HEK293 (cell line): Measurements from ENCODE around the gene DAG1.

Experiments
- HOXD13 ChIP-seq: sonication (generic); formaldehyde crosslinking; IDR thresholded peaks from 2 replicates; pipeline ENCODE4 v1.8.0; 2022; ENCODE audit warnings: missing genetic modification reagents, borderline replicate concordance
- KLF1 ChIP-seq: fragments of 450-650 bp; formaldehyde crosslinking; IDR thresholded peaks from 2 replicates; pipeline ENCODE4 v1.5.1; 2016; ENCODE audit warnings: missing biosample characterization, missing genetic modification characterization
- KLF8 ChIP-seq: fragments of 450-650 bp; formaldehyde crosslinking; IDR thresholded peaks from 2 replicates; pipeline ENCODE4 v1.5.1; 2016; ENCODE audit warnings: missing biosample characterization, missing genetic modification characterization
- SP7 ChIP-seq: fragments of 450-650 bp; formaldehyde crosslinking; IDR thresholded peaks from 2 replicates; pipeline ENCODE4 v1.5.1; 2016; ENCODE audit warnings: missing biosample characterization, missing genetic modification characterization
- ZFP69B ChIP-seq: fragments of 450-650 bp; formaldehyde crosslinking; IDR thresholded peaks from 2 replicates; pipeline ENCODE4 v1.5.1; 2016; ENCODE audit warnings: missing biosample characterization, missing genetic modification characterization
- ZIC2 ChIP-seq: fragments of 450-650 bp; formaldehyde crosslinking; IDR thresholded peaks from 2 replicates; pipeline ENCODE4 v1.5.1; 2016; ENCODE audit warnings: missing biosample characterization, missing genetic modification characterization
- ZNF112 ChIP-seq: fragments of 450-650 bp; formaldehyde crosslinking; IDR thresholded peaks from 2 replicates; pipeline ENCODE4 v1.5.0; 2017; ENCODE audit warnings: missing biosample characterization, missing genetic modification characterization
- ZNF133 ChIP-seq: fragments of 450-650 bp; formaldehyde crosslinking; IDR thresholded peaks from 2 replicates; pipeline ENCODE4 v1.5.1; 2016; ENCODE audit warnings: missing biosample characterization, missing genetic modification characterization
- ZNF155 ChIP-seq: fragments of 450-650 bp; formaldehyde crosslinking; IDR thresholded peaks from 2 replicates; pipeline ENCODE4 v1.5.1; 2016; ENCODE audit warnings: missing biosample characterization, missing genetic modification characterization
- ZNF202 ChIP-seq: fragments of 450-650 bp; formaldehyde crosslinking; IDR thresholded peaks from 2 replicates; pipeline ENCODE4 v1.5.1; 2016; ENCODE audit warnings: missing biosample characterization, missing genetic modification characterization, borderline replicate concordance
- ZNF335 ChIP-seq: fragments of 450-650 bp; formaldehyde crosslinking; conservative IDR thresholded peaks from 2 replicates; pipeline ENCODE4 v1.5.1; 2016; ENCODE audit warnings: missing biosample characterization, missing genetic modification characterization
- ZNF433 ChIP-seq: fragments of 450-650 bp; formaldehyde crosslinking; IDR thresholded peaks from 2 replicates; pipeline ENCODE4 v1.5.1; 2016; ENCODE audit warnings: missing biosample characterization, missing genetic modification characterization, low read depth
- ZNF501 ChIP-seq: fragments of 450-650 bp; formaldehyde crosslinking; IDR thresholded peaks from 2 replicates; pipeline ENCODE4 v1.5.1; 2016; ENCODE audit warnings: missing biosample characterization, missing genetic modification characterization
- ZNF560 ChIP-seq: fragments of 450-650 bp; formaldehyde crosslinking; IDR thresholded peaks from 2 replicates; pipeline ENCODE4 v1.5.1; 2017; ENCODE audit warnings: missing biosample characterization, missing genetic modification characterization, borderline replicate concordance
- ZNF561 ChIP-seq: fragments of 450-650 bp; IDR thresholded peaks from 2 replicates; pipeline ENCODE4 v1.5.1; 2018; ENCODE audit warnings: missing biosample characterization, missing genetic modification characterization, borderline replicate concordance
- ZNF585B ChIP-seq: fragments of 450-650 bp; formaldehyde crosslinking; IDR thresholded peaks from 2 replicates; pipeline ENCODE4 v1.5.1; 2016; ENCODE audit warnings: missing biosample characterization, missing genetic modification characterization
- ZNF664 ChIP-seq: fragments of 450-650 bp; formaldehyde crosslinking; IDR thresholded peaks from 2 replicates; pipeline ENCODE4 v1.5.1; 2016; ENCODE audit warnings: missing biosample characterization, missing genetic modification characterization
- ZNF707 ChIP-seq: fragments of 450-650 bp; formaldehyde crosslinking; IDR thresholded peaks from 2 replicates; pipeline ENCODE4 v1.5.1; 2016; ENCODE audit warnings: missing biosample characterization, missing genetic modification characterization
- ZNF76 ChIP-seq: fragments of 450-650 bp; formaldehyde crosslinking; IDR thresholded peaks from 2 replicates; pipeline ENCODE4; 2016; ENCODE audit warnings: low read depth, missing biosample characterization, missing genetic modification characterization, borderline replicate concordance
- ZNF791 ChIP-seq: fragments of 450-650 bp; formaldehyde crosslinking; IDR thresholded peaks from 2 replicates; pipeline ENCODE4 v1.5.1; 2016; ENCODE audit warnings: missing biosample characterization, missing genetic modification characterization
- ZNF792 ChIP-seq: fragments of 450-650 bp; formaldehyde crosslinking; IDR thresholded peaks from 2 replicates; pipeline ENCODE4 v1.5.1; 2016; ENCODE audit warnings: missing biosample characterization, missing genetic modification characterization
- ZSCAN30 ChIP-seq: fragments of 450-650 bp; IDR thresholded peaks from 2 replicates; pipeline ENCODE4 v1.5.1; 2018; ENCODE audit warnings: missing biosample characterization, mild to moderate bottlenecking, missing genetic modification characterization, moderate library complexity
- TF ChIP-seq, protein P1 (sequence below): fragments of 450-650 bp; formaldehyde crosslinking; IDR thresholded peaks from 2 replicates; pipeline ENCODE4 v1.5.1; 2016; ENCODE audit warnings: missing biosample characterization, missing genetic modification characterization
- TF ChIP-seq, protein P2 (sequence below): fragments of 450-650 bp; formaldehyde crosslinking; IDR thresholded peaks from 2 replicates; pipeline ENCODE4 v1.5.1; 2016; ENCODE audit warnings: missing biosample characterization, missing genetic modification characterization
- TF ChIP-seq, protein P3 (sequence below): fragments of 450-650 bp; formaldehyde crosslinking; optimal IDR thresholded peaks from 2 replicates; pipeline ENCODE3; 2016; ENCODE audit warnings: missing biosample characterization, mild to moderate bottlenecking, missing genetic modification characterization
- TF ChIP-seq, protein P4 (sequence below): fragments of 450-650 bp; formaldehyde crosslinking; IDR thresholded peaks from 2 replicates; pipeline ENCODE4 v1.5.1; 2016; ENCODE audit warnings: missing biosample characterization, missing genetic modification characterization
- TF ChIP-seq, protein P5 (sequence below): fragments of 450-650 bp; formaldehyde crosslinking; IDR thresholded peaks from 2 replicates; pipeline ENCODE4 v1.5.1; 2016; ENCODE audit warnings: missing biosample characterization, missing genetic modification characterization
- TF ChIP-seq, protein P6 (sequence below): fragments of 450-650 bp; formaldehyde crosslinking; IDR thresholded peaks from 2 replicates; pipeline ENCODE4 v1.5.1; 2016; ENCODE audit warnings: missing biosample characterization, missing genetic modification characterization, low read depth

DAG1 gene

DNA sequence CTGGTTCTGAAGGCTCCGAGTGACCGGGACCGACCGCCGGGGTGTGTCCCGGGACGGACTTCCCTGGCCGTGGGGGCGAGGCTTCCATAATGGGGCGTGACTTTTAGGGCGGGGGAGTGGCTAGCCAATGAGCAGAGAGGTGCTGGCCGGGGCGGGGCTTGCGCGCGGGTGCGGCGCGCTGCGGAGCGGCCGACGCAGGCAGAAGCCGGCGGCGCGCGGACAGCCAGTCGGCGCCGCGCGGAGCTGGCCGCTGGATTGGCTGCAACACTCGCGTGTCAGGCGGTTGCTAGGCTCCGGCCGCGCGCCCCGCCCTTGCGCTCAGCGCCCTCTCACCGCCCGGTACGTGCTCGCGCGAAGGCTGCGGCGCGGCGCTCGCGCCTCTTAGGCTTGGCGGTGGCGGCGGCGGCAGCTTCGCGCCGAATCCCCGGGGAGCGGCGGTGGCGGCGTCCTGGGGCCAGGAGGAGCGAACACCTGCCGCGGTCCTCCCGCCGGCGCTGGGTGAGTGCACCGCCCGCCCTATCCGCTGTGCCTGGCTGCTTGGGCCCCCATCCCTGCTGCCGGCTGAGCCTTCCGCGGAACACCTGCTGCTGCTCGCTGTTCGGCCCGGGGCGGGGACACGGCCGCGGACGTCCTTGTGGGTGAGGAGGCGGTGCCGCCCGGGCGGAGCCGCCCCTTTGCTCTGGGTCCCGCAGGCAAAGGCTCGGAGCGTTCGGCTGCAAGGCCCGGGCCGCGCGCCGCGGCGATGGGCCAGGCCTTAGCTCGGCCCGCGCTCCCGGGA, at the start of gene DAG1 (continued):
- TF ChIP-seq, protein P1, sequence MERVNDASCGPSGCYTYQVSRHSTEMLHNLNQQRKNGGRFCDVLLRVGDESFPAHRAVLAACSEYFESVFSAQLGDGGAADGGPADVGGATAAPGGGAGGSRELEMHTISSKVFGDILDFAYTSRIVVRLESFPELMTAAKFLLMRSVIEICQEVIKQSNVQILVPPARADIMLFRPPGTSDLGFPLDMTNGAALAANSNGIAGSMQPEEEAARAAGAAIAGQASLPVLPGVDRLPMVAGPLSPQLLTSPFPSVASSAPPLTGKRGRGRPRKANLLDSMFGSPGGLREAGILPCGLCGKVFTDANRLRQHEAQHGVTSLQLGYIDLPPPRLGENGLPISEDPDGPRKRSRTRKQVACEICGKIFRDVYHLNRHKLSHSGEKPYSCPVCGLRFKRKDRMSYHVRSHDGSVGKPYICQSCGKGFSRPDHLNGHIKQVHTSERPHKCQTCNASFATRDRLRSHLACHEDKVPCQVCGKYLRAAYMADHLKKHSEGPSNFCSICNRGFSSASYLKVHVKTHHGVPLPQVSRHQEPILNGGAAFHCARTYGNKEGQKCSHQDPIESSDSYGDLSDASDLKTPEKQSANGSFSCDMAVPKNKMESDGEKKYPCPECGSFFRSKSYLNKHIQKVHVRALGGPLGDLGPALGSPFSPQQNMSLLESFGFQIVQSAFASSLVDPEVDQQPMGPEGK (tag by site-specific recombination): peak; percentile 13
- no peak for TF ChIP-seq ZNF707 (tag by site-specific recombination)
- TF ChIP-seq, protein P2, sequence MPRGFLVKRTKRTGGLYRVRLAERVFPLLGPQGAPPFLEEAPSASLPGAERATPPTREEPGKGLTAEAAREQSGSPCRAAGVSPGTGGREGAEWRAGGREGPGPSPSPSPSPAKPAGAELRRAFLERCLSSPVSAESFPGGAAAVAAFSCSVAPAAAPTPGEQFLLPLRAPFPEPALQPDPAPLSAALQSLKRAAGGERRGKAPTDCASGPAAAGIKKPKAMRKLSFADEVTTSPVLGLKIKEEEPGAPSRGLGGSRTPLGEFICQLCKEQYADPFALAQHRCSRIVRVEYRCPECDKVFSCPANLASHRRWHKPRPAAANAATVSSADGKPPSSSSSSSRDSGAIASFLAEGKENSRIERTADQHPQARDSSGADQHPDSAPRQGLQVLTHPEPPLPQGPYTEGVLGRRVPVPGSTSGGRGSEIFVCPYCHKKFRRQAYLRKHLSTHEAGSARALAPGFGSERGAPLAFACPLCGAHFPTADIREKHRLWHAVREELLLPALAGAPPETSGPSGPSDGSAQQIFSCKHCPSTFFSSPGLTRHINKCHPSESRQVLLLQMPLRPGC: no peak
- TF ChIP-seq ZIC2 (tag by site-specific recombination): peak; percentile 84
- peak; percentile 9; the same call in 1 of the 2 replicates for TF ChIP-seq ZNF585B (tag by site-specific recombination)
- TF ChIP-seq ZNF112 (tag by site-specific recombination): no peak
- TF ChIP-seq KLF1: peak; percentile 66
- TF ChIP-seq ZSCAN30 (tag by site-specific recombination): peak; percentile 79; the same call in 1 of the 2 replicates
- 0 out of 2 replicates have a peak, but pooled peaks have one; percentile 66 for TF ChIP-seq ZNF561
- TF ChIP-seq ZFP69B (tag by site-specific recombination): peak; percentile 57; the same call in 1 of the 2 replicates
- TF ChIP-seq, protein P3, sequence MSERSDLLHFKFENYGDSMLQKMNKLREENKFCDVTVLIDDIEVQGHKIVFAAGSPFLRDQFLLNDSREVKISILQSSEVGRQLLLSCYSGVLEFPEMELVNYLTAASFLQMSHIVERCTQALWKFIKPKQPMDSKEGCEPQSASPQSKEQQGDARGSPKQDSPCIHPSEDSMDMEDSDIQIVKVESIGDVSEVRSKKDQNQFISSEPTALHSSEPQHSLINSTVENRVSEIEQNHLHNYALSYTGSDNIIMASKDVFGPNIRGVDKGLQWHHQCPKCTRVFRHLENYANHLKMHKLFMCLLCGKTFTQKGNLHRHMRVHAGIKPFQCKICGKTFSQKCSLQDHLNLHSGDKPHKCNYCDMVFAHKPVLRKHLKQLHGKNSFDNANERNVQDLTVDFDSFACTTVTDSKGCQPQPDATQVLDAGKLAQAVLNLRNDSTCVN (tag by site-specific recombination): peak; percentile 92
- TF ChIP-seq ZNF335 (tag by site-specific recombination): no peak
- TF ChIP-seq ZNF791 (tag by site-specific recombination): no peak
- peak; percentile 96 for TF ChIP-seq KLF8
- TF ChIP-seq, protein P4, sequence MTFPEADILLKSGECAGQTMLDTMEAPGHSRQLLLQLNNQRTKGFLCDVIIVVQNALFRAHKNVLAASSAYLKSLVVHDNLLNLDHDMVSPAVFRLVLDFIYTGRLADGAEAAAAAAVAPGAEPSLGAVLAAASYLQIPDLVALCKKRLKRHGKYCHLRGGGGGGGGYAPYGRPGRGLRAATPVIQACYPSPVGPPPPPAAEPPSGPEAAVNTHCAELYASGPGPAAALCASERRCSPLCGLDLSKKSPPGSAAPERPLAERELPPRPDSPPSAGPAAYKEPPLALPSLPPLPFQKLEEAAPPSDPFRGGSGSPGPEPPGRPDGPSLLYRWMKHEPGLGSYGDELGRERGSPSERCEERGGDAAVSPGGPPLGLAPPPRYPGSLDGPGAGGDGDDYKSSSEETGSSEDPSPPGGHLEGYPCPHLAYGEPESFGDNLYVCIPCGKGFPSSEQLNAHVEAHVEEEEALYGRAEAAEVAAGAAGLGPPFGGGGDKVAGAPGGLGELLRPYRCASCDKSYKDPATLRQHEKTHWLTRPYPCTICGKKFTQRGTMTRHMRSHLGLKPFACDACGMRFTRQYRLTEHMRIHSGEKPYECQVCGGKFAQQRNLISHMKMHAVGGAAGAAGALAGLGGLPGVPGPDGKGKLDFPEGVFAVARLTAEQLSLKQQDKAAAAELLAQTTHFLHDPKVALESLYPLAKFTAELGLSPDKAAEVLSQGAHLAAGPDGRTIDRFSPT (tag by site-specific recombination): peak; percentile 36; the same call in 1 of the 2 replicates
- TF ChIP-seq, protein P5, sequence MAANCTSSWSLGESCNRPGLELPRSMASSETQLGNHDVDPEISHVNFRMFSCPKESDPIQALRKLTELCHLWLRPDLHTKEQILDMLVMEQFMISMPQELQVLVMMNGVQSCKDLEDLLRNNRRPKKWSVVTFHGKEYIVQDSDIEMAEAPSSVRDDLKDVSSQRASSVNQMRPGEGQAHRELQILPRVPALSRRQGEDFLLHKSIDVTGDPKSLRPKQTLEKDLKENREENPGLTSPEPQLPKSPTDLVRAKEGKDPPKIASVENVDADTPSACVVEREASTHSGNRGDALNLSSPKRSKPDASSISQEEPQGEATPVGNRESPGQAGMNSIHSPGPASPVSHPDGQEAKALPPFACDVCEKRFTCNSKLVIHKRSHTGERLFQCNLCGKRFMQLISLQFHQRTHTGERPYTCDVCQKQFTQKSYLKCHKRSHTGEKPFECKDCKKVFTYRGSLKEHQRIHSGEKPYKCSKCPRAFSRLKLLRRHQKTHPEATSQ (tag by site-specific recombination): peak; percentile 75; the same call in 1 of the 2 replicates
- peak; percentile 44 for TF ChIP-seq SP7
- TF ChIP-seq ZNF664 (tag by site-specific recombination): no peak
- TF ChIP-seq HOXD13: no peak
- TF ChIP-seq ZNF792 (tag by site-specific recombination): no peak
- no peak for TF ChIP-seq ZNF202 (tag by site-specific recombination)
- TF ChIP-seq ZNF501 (tag by site-specific recombination): no peak
- TF ChIP-seq, protein P6, sequence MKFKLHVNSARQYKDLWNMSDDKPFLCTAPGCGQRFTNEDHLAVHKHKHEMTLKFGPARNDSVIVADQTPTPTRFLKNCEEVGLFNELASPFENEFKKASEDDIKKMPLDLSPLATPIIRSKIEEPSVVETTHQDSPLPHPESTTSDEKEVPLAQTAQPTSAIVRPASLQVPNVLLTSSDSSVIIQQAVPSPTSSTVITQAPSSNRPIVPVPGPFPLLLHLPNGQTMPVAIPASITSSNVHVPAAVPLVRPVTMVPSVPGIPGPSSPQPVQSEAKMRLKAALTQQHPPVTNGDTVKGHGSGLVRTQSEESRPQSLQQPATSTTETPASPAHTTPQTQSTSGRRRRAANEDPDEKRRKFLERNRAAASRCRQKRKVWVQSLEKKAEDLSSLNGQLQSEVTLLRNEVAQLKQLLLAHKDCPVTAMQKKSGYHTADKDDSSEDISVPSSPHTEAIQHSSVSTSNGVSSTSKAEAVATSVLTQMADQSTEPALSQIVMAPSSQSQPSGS (tag by site-specific recombination): no peak
- no peak for TF ChIP-seq ZNF433 (tag by site-specific recombination)
- TF ChIP-seq ZNF560 (tag by site-specific recombination): no peak
- no peak for TF ChIP-seq ZNF133 (tag by site-specific recombination)
- TF ChIP-seq ZNF155 (tag by site-specific recombination): no peak
- TF ChIP-seq ZNF76 (tag by site-specific recombination): peak; percentile 42; the same call in 1 of the 2 replicates
